C1 segment of cervical spinal cord (tissue), 14 donors: ENCODE data around the gene COL5A1.

Source experiments
- DNase-seq, 14 donors: peaks; one replicate each; lab custom pipeline; 2025; lab: John Stamatoyannopoulos, UW

COL5A1 gene

DNA sequence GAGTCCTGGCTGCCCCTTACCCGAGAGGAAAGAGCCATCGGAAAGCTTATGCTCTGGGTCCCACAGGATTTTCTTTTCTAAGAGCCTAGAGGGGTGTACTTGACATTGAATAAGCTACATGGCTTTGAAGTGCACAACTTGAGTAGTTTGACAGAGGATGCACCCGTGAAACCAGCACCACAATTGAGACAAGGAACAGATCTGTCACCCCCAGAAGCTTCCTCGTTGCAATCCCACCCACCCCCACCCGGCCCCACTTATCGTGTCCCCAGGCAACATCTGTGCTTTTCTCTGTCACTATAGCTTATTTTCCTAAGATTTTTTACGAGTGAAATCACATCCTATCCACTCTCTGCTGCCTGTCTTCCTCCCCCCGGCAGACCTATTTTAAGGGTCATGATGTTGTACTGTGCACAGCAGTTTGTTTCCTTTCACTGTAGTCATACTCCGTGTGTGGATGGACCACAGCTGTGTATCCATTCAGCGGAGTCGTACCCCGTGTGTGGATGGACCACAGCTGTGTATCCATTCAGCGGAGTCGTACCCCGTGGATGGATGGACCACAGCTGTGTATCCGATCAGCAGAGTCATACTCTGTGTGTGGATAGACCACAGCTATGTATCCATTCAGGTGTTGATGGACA lies 230.2 kb downstream of the COL5A1 start:
- DNase-seq = no peak

DNA sequence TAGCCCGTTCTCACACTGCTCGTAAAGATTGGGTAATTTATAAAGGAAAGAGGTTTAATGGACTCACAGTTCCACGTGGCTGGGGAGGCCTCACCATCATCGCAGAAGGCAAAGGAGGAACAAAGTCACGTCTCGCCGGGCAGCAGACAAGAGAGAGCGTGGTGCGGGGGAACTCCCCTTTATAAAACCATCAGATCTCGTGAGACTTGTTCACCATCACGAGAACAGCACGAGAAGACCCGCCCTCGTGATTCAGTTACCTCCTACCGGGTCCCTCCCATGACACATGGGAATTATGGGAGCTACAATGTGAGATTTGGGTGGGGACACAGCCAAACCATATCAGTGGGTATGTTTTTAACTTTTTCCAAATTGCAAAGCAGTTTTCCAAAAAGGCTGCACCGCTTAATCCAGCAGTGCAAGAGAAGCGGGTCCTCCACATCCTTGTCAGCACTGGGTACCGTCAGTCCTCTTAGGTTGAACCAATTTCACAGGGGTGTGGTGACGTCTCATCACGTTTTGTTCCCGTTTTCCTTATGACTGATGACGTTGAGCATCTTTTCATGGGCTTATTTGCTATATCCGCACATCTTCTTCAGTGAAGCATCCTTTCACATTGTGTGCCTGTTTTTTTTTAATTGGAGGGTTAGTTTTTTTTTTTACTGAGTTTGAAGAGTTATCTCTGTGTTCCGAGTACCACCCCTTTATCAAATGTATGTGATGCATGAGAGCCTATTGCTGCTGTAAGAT lies 231.1 kb downstream of the COL5A1 start:
- DNase-seq = no peak

DNA sequence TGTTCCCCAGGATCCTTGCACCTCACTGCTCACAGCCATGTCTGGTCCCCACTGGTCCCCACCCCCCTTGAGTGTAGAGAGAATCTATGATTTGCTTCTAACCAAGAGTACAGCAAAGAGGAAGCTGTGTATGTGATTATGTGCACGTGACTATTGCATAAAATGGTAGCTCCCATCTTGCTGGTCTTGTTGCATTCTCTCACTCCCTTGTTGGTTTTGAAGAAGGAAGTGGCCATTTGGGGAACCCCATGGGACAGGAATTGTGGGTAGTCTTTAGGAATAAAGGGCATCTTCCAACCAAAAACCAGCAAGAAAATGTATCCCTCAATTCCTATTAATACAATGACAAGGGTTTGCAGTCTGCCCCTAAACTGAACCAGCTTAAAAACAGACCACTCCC lies 233.8 kb downstream of the COL5A1 start:
- DNase-seq = no peak

DNA sequence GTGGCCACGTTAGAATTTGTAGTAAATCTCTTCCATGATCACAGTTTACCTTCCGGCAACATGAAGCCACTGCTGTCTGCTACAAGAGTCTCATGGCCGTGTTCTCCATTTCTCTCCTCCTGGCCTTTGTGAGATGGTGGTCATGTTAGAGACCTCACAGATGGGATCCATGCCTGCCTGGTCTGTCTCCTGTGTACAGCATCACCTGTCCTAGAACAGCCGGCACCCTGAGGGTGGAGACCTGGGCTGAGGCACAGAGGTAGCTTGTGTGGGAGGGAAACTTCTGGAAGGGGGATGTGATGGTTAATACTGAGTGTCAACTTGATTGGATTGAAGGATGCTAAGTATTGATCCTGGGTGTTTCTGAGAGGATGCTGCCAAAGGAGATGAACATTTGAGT lies 235.9 kb downstream of the COL5A1 start:
- no peak for DNase-seq

DNA sequence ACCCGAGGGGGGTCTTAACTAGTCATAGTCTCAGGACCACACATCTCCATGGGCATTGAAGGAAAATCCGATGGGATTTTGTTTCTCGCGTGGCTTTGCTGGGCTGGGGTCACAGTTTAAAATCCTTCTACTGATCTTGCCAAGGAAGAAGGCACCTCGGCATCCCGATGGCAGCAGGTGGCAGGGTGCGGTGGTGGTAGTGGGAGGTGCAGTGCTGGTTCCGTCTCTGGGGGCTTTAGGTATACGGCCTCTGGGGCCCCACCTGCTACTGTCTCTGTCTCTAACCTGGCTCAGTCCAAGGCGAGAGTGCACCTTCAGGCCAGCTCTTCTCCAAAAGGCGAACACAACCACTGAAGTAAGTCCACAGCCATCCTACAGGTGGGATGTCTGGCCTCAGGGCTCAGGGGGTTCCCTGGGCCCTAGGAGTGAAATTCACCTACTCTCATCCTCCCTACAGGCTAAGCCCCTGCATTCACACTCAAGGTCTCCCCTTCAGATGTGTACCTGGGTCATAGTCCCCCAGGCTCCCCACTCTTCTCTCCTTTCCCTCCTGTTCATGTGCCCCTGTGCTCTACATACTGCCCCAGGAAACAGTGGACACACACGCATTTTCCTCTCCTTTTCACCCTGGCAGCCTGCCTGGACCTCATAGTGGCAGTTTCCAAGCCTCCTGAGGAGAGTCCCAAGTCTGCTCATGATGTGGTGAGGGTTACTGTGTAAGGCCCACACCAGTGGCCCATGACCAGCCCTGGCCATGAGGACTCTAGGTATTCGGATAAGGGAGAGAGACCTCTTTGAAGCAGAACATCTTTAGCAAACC lies 238.3 kb downstream of the COL5A1 start:
- no peak for DNase-seq

DNA sequence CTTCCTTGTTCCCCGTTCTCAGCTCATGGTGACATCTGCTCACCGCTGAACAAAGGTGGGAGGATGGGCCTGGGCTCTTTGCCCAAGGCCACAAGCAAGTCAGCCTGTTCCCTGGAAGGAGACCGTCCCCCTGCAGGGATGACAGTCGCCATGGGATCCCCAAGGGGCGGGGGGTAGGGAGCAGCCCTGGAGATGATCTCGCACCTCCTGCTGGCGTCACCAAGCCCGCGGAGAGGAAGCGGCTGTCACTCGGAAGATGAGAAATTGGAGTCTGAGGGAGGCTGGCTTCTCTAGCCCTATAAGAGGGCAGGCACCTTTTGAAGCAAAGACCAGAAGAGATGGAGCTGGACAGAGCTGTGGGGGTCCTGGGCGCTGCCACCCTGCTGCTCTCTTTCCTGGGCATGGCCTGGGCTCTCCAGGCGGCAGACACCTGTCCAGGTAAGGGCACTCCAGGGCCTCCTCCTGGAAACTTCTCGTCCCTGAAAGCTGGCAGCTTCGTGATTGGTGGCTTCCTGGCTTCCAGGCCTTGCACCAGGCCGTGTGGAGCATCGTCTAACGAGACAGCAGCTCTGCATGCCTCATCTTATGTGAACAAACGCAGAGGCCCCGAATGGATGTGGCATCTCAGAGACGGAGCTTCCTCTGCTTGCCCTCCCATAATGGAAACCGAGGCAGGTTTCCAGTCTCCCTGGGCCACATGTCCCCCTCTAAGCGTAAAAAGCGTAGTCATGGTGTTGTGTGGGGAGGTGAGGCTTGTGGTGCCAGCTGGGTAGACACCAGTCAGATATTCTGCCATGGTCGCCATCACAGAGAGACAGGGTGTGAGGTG lies 239.1 kb downstream of the COL5A1 start, which contains the start of gene FCN2:
FCN2 (plus strand) TSS at position 327 of the 829 bp plus-strand sequence; CDS start at position 339, 12 bp downstream.
- DNase-seq = no peak

DNA sequence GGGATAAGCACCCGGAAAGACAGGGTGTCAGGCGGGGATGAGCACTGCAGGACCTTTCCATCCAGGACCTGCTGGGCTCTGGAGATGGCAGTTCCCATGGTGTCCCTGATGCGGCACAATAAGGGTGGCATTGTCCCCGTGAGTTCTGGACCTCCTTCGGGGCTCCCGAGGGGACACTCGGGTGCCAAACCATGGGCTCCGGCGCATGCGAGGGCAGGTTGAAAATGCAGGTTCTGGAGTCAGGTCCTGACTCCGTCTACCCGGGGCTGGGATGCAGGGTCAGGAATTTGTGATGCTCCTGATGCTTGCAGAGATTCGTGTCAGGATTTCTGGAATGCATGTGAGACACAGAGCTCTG lies 239.7 kb downstream of the COL5A1 start:
- DNase-seq = no peak

DNA sequence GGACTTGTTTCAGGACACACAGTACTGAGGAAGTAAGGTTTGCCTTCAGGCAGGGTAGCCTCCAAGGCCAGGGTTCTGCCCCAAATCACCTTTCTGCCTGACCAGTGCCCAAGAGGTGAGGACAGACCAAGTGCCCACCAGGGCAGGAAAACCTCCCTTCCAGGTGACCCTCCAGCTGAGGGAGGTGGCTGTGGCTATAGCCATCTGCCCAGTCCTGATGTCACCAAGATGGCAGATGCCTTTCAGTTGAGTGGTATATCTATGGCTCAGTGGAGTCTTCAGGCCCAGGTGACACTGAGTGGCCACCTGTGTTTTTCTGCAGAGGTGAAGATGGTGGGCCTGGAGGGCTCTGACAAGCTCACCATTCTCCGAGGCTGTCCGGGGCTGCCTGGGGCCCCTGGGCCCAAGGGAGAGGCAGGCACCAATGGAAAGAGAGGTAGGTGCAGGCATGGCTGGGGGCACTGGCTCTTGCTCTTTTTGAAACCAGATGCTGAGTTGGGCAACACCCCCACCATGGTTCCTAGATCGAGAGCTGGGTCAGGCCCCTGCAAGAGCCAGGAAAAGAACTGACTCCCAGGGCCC lies 240.7 kb downstream of the COL5A1 start:
- DNase-seq = no peak

DNA sequence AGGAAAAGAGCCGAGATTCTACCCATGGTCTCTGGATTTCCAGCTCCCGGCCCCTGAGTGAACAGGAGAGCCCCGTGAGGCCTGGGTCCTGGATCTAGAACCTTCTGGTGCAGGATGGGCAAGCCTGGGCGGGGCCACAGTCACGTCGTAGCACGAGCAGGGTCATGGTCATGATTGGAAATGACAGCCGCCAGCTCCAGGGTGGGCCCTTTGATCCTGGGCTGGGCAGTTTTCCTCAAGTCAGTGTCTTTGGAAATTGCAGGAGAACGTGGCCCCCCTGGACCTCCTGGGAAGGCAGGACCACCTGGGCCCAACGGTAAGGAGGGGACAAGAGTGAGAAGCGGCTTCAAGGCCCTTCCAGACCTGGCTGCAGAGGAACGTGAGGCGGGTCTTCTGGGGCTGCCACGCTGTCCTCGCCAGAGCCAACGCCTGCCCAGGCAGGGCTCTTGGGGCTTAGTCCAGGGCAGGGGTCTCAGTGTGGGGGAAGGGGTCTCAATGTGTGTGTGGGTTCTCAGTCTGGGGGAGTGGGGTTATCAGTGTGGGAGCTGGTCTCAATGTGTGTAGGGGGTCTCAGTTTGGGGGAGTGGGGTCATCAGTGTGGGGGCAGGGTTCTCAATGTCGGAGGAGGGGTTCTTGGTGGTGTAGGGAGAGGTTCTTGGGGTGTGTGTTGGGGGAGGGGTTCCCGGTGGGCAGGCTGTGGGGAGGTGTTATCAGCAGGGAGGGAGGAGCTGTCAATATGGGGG lies 241.6 kb downstream of the COL5A1 start:
- DNase-seq = no peak

DNA sequence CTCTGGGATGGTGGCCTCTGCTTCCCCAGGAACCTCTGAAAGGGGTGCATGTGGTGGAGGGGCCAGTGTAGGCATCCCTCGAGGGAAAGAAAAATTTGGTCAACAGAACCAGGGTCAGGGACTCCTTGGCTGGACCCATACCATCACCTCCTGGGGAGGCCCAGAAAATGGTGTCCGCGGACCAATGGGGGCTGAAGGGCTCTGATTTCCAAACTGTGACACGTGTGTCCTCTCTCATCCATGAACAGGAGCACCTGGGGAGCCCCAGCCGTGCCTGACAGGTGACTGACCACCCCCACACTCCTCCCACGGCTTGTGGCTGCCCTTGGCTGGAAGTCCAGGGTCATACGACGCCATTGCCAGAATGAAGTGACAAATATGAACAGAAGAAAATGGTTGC lies 242.9 kb downstream of the COL5A1 start:
- DNase-seq = no peak

DNA sequence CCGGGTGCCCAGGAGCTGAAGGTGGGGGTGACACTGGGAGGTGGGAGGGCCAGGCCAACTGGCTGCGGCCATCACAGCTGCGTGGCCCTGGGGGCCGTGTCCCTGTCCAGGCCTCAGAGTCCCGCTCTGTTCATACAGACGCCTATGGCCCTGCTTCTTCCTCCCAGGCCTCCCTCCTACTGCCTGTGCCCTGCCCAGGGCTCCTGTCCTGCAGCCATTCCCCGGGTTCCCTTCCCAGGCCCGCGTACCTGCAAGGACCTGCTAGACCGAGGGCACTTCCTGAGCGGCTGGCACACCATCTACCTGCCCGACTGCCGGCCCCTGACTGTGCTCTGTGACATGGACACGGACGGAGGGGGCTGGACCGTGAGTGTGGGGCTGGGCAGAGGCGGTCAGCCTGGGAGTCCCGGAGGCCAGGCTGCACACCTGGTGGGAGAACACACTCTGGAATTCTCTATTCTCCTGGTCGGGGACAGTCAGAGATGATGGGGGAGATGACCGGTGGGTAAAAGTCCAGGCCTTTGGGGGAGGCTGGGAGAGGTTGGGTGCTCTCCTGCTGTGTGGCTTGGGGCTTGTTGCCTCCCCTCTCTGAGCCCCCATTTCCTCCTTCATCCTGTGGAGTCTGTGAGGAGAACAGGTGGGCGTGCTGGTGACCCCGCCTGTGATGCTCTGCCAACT lies 243.5 kb downstream of the COL5A1 start:
- no peak for DNase-seq

DNA sequence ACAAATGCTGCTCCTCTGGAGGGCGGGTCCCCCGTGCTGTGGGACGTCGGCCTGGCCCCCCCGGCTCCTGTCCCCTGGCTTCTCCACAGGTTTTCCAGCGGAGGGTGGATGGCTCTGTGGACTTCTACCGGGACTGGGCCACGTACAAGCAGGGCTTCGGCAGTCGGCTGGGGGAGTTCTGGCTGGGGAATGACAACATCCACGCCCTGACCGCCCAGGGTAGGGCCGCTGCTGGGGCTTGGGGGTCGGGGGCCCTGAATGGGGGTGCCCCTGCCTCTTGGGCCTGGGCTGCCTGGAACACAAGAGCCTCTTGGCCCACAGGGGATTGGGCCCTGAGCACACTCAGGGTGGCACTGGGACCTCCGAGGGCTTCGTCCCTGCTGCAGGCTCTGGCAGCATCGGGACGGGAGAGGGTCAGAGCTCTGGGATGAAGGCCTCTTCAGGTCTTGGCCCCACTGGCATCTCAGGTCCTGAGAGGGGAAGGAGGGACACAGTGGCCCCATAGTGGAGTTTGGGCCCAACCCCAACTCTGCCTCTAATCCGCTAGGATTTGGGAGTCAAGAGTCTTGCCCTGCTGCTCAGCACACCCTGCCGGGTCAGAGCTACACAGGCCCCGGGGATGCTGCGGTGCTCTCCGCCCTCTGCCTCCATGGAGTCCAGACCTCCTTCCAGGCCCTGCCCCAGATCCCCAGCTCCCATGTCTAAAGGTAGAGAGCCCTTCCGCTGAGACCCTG lies 244.2 kb downstream of the COL5A1 start:
- DNase-seq = no peak

DNA sequence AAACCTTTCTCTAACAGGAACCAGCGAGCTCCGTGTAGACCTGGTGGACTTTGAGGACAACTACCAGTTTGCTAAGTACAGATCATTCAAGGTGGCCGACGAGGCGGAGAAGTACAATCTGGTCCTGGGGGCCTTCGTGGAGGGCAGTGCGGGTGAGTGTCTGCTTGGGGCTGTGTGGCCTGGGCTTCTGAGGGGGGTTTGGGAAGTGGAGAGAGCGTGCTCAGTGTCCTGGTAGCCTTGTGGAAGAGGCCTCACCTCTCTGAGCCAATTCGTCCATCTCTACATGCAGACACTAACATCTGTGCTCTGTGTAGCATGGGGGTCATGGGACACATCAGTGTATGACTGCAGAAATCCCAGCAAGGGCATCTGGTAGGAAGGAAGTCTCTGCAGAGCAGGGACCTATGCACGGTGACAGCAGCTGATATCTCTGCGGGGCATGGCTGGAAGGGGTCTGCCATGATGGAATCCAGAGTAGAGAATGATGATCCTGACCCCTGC lies 244.9 kb downstream of the COL5A1 start:
- DNase-seq = no peak

DNA sequence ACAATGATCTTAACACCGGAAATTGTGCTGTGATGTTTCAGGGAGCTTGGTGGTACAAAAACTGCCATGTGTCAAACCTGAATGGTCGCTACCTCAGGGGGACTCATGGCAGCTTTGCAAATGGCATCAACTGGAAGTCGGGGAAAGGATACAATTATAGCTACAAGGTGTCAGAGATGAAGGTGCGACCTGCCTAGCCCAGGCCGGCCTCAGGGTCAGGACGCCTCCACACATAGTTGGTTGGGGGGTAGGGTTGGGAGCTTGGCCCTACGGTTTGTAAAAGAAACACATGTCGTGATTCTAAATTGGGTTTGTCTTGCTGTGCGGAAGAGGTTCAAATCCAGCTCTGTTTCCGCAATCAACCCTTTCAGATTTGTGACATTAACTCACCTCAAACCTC lies 245.6 kb downstream of the COL5A1 start:
- no peak for DNase-seq

DNA sequence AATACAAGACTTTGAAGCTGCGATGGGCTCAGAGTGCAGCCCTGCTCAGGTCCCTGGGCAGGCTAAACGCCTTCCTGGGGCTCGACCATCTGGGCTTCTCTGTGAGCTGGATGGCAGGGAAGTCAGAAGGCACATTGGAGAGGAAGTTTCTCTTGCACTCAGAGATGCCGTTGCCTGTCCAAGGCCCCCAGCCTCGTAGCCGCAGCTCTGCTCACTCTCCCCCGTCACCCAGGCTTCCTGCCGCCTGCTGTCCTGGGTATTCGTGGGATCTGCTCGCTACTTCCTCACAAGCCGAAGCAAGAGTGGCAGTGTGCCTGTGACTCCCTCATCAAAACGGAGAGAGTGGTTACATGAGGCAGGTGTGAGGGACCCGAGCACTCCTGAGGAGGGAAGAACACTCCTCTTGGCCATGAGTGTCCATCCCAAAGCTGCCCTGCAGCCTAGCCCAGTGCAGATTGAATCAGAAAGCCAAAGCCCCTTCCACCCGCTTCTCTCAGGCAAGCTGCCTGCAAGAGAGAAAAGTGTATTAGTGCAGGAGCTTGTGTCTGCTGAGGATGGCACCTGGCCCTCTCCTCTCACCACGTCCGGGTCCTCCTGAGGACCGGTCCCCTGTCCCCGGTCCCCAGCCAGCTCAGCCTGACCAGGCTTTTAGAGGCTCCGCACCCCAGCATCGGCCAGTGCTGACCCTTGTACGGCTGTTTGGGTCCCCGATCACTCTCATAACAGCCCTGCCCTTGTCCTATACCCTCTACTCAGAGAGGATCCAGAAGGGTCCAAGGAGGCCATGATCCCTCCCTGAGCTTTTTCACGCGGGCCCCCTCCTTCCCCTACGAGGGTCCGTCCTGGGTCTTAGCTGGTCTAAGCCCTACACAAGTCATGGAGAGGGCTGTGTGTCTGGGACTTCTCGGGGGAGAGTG lies 246.3 kb downstream of the COL5A1 start:
- no peak for DNase-seq

DNA sequence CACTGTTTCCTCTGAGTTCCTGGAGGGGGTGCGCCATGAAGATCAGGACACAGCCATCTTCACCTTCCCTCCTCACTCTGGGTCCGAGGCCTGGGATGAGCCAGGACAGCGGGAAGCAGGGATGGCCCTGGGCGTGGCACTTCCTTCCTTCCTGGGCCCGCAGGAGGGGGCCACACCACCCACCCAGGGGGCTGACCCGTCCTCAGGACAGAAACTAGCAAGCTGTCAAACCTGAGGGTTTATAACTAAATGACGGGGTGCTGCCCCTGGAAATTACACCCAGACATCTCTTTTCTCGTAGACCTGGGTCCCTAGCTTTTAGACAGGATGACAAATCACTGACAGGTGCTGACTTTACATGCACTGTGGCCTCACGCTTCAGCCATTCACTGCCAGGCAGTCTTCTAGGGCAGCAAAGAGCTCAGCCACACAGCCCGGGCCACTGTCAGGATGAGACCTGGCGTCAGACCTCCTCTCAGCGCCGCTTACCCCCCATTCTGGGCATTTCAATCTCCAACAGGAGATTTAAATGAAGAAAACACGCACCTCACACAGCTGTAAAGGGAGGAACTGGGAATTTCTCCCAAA lies 247.1 kb downstream of the COL5A1 start:
- DNase-seq = no peak

DNA sequence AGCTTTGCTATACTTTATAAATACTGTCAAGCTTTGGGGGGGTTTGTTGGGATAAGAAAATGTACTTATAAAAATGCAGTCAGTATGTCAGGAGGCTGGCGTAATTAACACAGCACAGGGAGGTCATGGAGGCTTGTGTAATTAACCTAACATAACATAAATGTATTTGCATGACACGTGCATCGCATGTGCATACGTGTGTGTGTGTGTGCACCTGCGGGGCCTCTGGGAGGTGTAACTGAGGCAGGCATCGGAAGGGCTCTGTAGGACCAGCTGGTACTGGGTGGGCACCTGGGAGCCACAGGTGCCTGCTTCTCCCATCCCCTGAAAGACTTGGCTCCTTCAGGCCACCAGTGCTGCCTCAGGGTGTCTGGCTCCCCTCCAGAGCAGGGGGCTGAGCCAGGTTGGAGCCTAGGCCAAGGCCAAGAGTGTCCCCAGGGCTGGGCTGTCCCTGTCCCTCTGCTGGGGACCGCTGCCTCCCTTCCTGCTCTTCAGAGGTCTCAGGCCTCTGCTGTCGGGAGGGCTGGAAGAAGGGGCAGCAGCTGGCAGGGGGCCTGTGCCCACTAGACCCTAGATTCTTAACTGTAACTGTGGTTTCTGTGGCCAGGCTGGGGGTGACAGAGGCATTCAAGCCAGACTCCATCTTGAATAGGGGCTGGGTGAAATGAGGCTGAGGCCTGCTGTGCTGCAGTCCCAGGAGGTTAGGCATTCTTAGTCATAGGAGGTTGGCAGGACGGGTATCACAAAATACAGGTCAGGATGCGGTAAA lies 248.0 kb downstream of the COL5A1 start:
- no peak for DNase-seq
